ENCODE results near the gene IGIP.

GRCh38 chr5:140131967-140132409, 6.3 kb downstream of the IGIP start:
- TF ChIP-seq CTCF (IDR thresholded peaks at IDR 0.05; ENCODE audit: borderline replicate concordance, extremely low read depth, low read length, poor library complexity, severe bottlenecking) (no peak), EZH2 (IDR thresholded peaks at IDR 0.05; ENCODE audit: borderline replicate concordance, low read depth, low read length, severe bottlenecking) (no peak)
